Prostate gland (tissue), 2 donors: Measurements from ENCODE around the gene CSNK1G1. TPM values are rescaled to one million over a fixed set of nuclear protein-coding genes. Genes with fewer than 3 reads are reported as not detected.
"Not testable (repeated sequence)": the region's sequence is repeated elsewhere in the genome, so short reads cannot be mapped to it uniquely, and the experiment has no call there.

Source experiments
- DNase-seq: peaks from one replicate; pipeline ENCODE4 v3.0.0-alpha.2; 2019; ENCODE audit warnings: low spot score
- H3K27ac ChIP-seq, 2 donors: fragments of 200-600 bp; sonication (generic); 2 replicates each; pipeline ENCODE4 v1.5.1; 2017 to 2019
- H3K27me3 ChIP-seq: fragments of 200-600 bp; sonication (generic); replicated peaks from 2 replicates; pipeline ENCODE4 v1.5.1; 2019; ENCODE audit not compliant: insufficient read depth
- H3K36me3 ChIP-seq, 2 donors: fragments of 200-600 bp; sonication (generic); 1 replicate in 1 of 2; 2 replicates in 1 of 2; pipeline versions ENCODE4 v1.5.1 to v1.8.1; 2017 to 2019
- H3K4me1 ChIP-seq: fragments of 200-600 bp; sonication (generic); replicated peaks from 2 replicates; pipeline ENCODE4 v1.5.1; 2019
- H3K4me3 ChIP-seq, 2 donors: fragments of 200-600 bp; sonication (generic); 2 replicates each; pipeline ENCODE4 v1.5.1; 2017 to 2019
- H3K9me3 ChIP-seq: fragments of 200-600 bp; sonication (generic); 2 replicates; pipeline ENCODE4 v1.5.1; 2017
- CTCF ChIP-seq, 4 experiments: fragments of 200-600 bp in 2 of 4; fragments of 450-650 bp in 2 of 4; sonication (generic) in 2 of 4; IDR thresholded peaks; 1 replicate in 3 of 4; 2 replicates in 1 of 4; pipeline ENCODE4 v1.5.1; 2016 to 2019; ENCODE audit warnings: antibody characterized with exemption in 4 of 4, mild to moderate bottlenecking in 2 of 4, moderate library complexity in 2 of 4
- POLR2A ChIP-seq: fragments of 450-650 bp; IDR thresholded peaks from one replicate; pipeline ENCODE4 v1.6.1; 2016; ENCODE audit warnings: antibody characterized with exemption, mild to moderate bottlenecking
- POLR2AphosphoS5 ChIP-seq: sonication (generic); formaldehyde crosslinking; IDR thresholded peaks from one replicate; pipeline ENCODE4 v1.6.1; 2017; ENCODE audit warnings: antibody characterized with exemption
- WGBS: methylation state at CpG from one replicate; pipeline ENCODE4 v1.1.5; 2018; 5-methylcytosine and 5-hydroxymethylcytosine counted together
- intact Hi-C: fragments of 100-400 bp; cut with DNase I; formaldehyde crosslinking; loops from one replicate; pipeline ENCODE4 v1.14.2; 2022
- total RNA-seq, 2 donors: library from RNA; depleted of rRNA; stranded (reverse); fragments of >200 nt; gene quantifications; one replicate each; pipeline ENCODE4 v1.1.0, GENCODE V29; 2016

Gene CSNK1G1
- total RNA-seq, 2 donors from 2014 or later, result 9.2 to 20.6 TPM

GRCh38 chr15:64229129-64229724 is 126.7 kb downstream of the CSNK1G1 start:
- no peaks in the 10 kb centered on the region for H3K4me1 ChIP-seq
- no peak overlapping the region for H3K4me3 ChIP-seq
- intact Hi-C loops, result no loop called here
- no peaks in the 10 kb centered on the region for H3K27me3 ChIP-seq
- no peak overlapping the region for H3K27ac ChIP-seq
- H3K36me3 ChIP-seq, result no peaks in the 10 kb centered on the region
- no peaks in the 10 kb centered on the region for H3K9me3 ChIP-seq
- TF ChIP-seq POLR2A, result no peak
- no peak for TF ChIP-seq CTCF (IDR thresholded peaks at IDR 0.05)
- TF ChIP-seq POLR2AphosphoS5, result no peak
- no peak for DNase-seq
- WGBS, result 84% methylated on average over 2 of the region's 2 CpGs

GRCh38 chr15:64225804-64226203 is 130.2 kb downstream of the CSNK1G1 start:
- Histone ChIP-seq H3K9me3 (no peaks in the 10 kb centered on the region), H3K4me1 (no peaks in the 10 kb centered on the region), H3K27ac (no peak overlapping the region), H3K27me3 (no peaks in the 10 kb centered on the region), H3K36me3 (no peaks in the 10 kb centered on the region), H3K4me3 (no peak overlapping the region)
- 98% methylated on average over 11 of the region's 11 CpGs for WGBS
- DNase-seq, result no peak
- TF ChIP-seq CTCF (IDR thresholded peaks at IDR 0.05), result no peak
- intact Hi-C loops, result no loop called here

GRCh38 chr15:64224511-64224910 is 131.5 kb downstream of the CSNK1G1 start:
- intact Hi-C loops, result no loop called here
- DNase-seq, result peak; percentile 46
- Histone ChIP-seq H3K4me3 (no peak overlapping the region), H3K4me1 (no peaks in the 10 kb centered on the region), H3K27ac (no peak overlapping the region), H3K27me3 (no peaks in the 10 kb centered on the region), H3K36me3 (no peaks in the 10 kb centered on the region), H3K9me3 (no peaks in the 10 kb centered on the region)
- TF ChIP-seq CTCF (IDR thresholded peaks at IDR 0.05) (no peak), POLR2AphosphoS5 (peak; percentile 53), POLR2A (no peak)
- WGBS, result 28% methylated on average over 2 of the region's 2 CpGs

GRCh38 chr15:64223882-64224281 is 132.1 kb downstream of the CSNK1G1 start:
- intact Hi-C loops, result no loop called here
- no peaks in the 10 kb centered on the region for H3K27me3 ChIP-seq
- H3K4me3 ChIP-seq, result no peak overlapping the region
- H3K9me3 ChIP-seq, result no peaks in the 10 kb centered on the region
- H3K27ac ChIP-seq, result no peak overlapping the region
- no peaks in the 10 kb centered on the region for H3K36me3 ChIP-seq
- TF ChIP-seq POLR2AphosphoS5, result no peak
- no peak for TF ChIP-seq CTCF (IDR thresholded peaks at IDR 0.05)
- no peaks in the 10 kb centered on the region for H3K4me1 ChIP-seq
- no peak for DNase-seq

- DNase-seq, result no peak
- no peaks in the 10 kb centered on the region for H3K9me3 ChIP-seq
- H3K4me3 ChIP-seq, result no peak overlapping the region
- H3K4me1 ChIP-seq, result no peaks in the 10 kb centered on the region
- intact Hi-C loops, result no loop called here
- H3K27me3 ChIP-seq, result no peaks in the 10 kb centered on the region
- TF ChIP-seq POLR2AphosphoS5 (no peak), CTCF (IDR thresholded peaks at IDR 0.05) (no peak), POLR2A (no peak)
- 75% methylated on average over 3 of the region's 3 CpGs for WGBS
- H3K27ac ChIP-seq, result no peak overlapping the region
- no peaks in the 10 kb centered on the region for H3K36me3 ChIP-seq
These were observed 133.2 kb downstream of the CSNK1G1 start for GRCh38 chr15:64222573-64223366.

- H3K27ac ChIP-seq, result not testable (repeated sequence)
These were observed 134.1 kb downstream of the CSNK1G1 start for GRCh38 chr15:64221911-64222310.

GRCh38 chr15:64217429-64217750 is 138.6 kb downstream of the CSNK1G1 start:
- H3K27ac ChIP-seq, intact Hi-C loops, H3K9me3 ChIP-seq, H3K27me3 ChIP-seq, H3K4me1 ChIP-seq, H3K4me3 ChIP-seq, DNase-seq, H3K36me3 ChIP-seq: not testable (repeated sequence)
- WGBS, result 94% methylated on average over 5 of the region's 5 CpGs

More at GRCh38 chr15:64221911-64222310, 134.1 kb downstream of the CSNK1G1 start:
- H3K36me3 ChIP-seq, H3K4me3 ChIP-seq, DNase-seq, intact Hi-C loops, H3K9me3 ChIP-seq, H3K4me1 ChIP-seq, H3K27me3 ChIP-seq: not testable (repeated sequence)
- 93% methylated on average over 1 of the region's 1 CpG for WGBS
